ENCODE results near the gene AKR1C8.
"Not testable (repeated sequence)": the region's sequence is repeated elsewhere in the genome, so short reads cannot be mapped to it uniquely, and the experiment has no call there.

Gene AKR1C8

GRCh38 chr10:5184987-5185775 is at the start of gene AKR1C8:
AKR1C8 (minus strand) TSS chr10:5185150; CDS start chr10:5185104, 46 bp downstream.
- DNase-seq (ENCODE audit: low spot score) = no peak
- TF ChIP-seq, protein P1, sequence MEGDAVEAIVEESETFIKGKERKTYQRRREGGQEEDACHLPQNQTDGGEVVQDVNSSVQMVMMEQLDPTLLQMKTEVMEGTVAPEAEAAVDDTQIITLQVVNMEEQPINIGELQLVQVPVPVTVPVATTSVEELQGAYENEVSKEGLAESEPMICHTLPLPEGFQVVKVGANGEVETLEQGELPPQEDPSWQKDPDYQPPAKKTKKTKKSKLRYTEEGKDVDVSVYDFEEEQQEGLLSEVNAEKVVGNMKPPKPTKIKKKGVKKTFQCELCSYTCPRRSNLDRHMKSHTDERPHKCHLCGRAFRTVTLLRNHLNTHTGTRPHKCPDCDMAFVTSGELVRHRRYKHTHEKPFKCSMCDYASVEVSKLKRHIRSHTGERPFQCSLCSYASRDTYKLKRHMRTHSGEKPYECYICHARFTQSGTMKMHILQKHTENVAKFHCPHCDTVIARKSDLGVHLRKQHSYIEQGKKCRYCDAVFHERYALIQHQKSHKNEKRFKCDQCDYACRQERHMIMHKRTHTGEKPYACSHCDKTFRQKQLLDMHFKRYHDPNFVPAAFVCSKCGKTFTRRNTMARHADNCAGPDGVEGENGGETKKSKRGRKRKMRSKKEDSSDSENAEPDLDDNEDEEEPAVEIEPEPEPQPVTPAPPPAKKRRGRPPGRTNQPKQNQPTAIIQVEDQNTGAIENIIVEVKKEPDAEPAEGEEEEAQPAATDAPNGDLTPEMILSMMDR (conservative IDR thresholded peaks at IDR 0.05; ENCODE audit: low read depth) = no peak
- POLR2A ChIA-PET (ENCODE audit: low non-redundant PET) = no interaction called here
- CTCF ChIA-PET = no interaction called here
- no peak within 1 kb of the TSS for H3K27ac ChIP-seq

DNA sequence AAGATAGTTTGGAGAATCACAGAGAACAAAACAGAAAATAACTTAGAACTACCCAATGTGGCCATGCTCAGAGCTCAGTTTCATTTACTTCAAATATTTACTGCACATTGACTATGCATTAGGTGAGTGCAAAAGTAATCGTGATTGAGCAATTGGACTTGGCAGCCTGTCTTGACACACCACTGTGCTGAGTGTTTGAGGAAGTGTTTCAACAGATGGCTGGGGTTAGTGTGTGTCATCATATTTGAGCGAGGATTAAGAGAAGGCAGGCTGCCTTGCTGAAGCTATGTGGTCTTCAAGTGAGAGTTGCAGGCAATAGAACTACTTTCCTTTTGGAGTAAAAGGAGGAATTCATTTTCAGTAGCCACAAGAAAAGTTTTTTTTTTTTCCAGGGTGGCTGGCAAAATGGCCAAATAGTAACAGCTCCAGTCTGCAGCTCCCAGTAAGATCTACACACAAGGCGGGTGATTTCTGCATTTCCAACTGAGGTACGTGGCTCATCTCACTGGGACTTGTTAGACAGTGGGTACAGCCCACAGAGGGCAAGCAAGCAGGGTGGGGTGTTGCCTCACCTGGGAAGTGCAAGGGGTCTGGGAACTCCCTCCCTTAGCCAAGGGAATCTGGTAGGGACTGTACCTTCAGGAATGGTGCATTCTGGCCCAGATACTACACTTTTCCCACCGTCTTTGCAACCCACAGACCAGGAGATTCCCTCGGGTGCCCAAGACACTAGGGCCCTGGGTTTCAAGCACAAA is 49.3 kb upstream of the AKR1C8 start:
- ChIA-PET CTCF (no interaction called here), POLR2A (ENCODE audit: low non-redundant PET) (no interaction called here)
- peak; percentile 73 for DNase-seq (ENCODE audit: low spot score)
- H3K27ac ChIP-seq = peak overlapping the region; percentile 85
- TF ChIP-seq, protein P1 (conservative IDR thresholded peaks at IDR 0.05; ENCODE audit: low read depth) = no peak

DNA sequence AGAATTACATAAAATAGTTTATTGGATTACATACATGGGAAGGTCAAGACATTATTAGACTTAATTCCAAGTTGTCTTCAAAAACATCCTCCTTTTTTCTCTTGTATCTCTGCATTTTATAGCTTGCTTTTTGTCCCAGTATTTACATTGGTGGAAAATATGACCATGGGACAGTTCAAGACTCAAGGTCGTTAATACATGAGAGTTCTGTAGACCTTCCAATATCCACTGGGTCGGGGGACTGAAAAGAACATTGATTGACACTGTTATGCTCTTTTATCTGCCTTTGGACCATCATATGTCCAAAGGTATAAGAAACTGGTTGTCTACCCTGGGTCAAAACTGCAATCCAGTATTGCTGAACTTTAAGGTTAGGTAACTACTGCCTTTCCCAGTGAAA is 48.4 kb upstream of the AKR1C8 start:
- ChIA-PET CTCF (no interaction called here), POLR2A (ENCODE audit: low non-redundant PET) (no interaction called here)
- no peak for DNase-seq (ENCODE audit: low spot score)
- TF ChIP-seq, protein P1 (conservative IDR thresholded peaks at IDR 0.05; ENCODE audit: low read depth) = no peak
- H3K27ac ChIP-seq = no peak overlapping the region

DNA sequence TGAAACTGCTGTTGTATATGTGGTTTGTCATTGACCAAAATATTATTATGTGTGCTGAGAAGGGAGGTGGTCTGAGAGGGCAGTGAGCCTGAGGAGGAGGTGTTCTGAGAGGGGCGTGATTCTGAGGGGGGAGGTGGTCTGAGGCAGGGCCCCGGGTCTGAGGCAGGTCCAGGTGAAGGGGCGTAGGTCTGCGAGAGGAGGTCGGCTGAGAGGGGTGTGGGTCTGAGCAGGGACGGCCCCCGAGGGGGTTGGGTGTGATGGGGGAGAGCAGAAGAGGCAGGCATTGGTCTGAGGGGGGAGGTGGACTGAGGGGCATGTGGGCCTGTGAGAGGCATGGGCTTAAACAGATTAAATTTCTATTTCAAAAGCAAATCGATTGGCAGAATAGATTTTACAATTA is 44.1 kb upstream of the AKR1C8 start:
- CTCF ChIA-PET = no interaction called here

GRCh38 chr10:5222942-5223341 is 38.0 kb upstream of the AKR1C8 start:
- H3K27ac ChIP-seq; CTCF ChIA-PET; DNase-seq (ENCODE audit: low spot score); POLR2A ChIA-PET (ENCODE audit: low non-redundant PET): not testable (repeated sequence)

More for the DNA sequence above, 44.1 kb upstream of the AKR1C8 start:
- POLR2A ChIA-PET (ENCODE audit: low non-redundant PET) = no interaction called here
- no peak overlapping the region for H3K27ac ChIP-seq
- no peak for DNase-seq (ENCODE audit: low spot score)
- TF ChIP-seq, protein P1 (conservative IDR thresholded peaks at IDR 0.05; ENCODE audit: low read depth) = no peak

- H3K27ac ChIP-seq = no peak overlapping the region
- TF ChIP-seq, protein P1 (conservative IDR thresholded peaks at IDR 0.05; ENCODE audit: low read depth) = no peak
- ChIA-PET CTCF (interaction anchor here (0.6 kb wide), 1 partner anchor 235 kb away, joined by 5 read pairs; no protein-coding TSS in a partner anchor), POLR2A (ENCODE audit: low non-redundant PET) (no interaction called here)
- no peak for DNase-seq (ENCODE audit: low spot score)
Observed at GRCh38 chr10:5219262-5219661, 34.3 kb upstream of the AKR1C8 start.

DNA sequence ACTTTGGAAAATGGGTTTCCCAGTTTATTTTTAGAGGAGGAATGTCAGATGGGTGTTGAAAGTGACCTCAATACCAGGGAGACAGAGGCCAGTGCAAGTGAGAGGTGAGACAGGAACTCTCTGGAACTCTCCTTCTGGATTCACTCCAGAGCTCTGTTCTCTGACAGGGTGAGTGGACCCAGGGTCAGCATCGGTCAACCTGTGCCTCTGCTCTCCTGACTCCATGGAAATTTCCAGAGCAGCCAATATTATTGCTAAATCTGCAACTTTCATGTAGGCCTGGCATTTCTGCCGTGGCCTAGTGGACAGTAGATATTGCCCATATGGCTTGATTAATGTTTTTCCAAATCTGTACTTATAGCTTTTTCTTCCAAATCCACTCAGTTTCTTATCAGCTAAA is 31.9 kb upstream of the AKR1C8 start:
- TF ChIP-seq, protein P1 (conservative IDR thresholded peaks at IDR 0.05; ENCODE audit: low read depth) = no peak
- POLR2A ChIA-PET (ENCODE audit: low non-redundant PET) = no interaction called here

More for the DNA sequence above, 31.9 kb upstream of the AKR1C8 start:
- CTCF ChIA-PET = no interaction called here
- DNase-seq (ENCODE audit: low spot score) = no peak
- H3K27ac ChIP-seq = no peak overlapping the region
